ENCODE results near the gene TAAR5. TPM values are rescaled to one million over a fixed set of nuclear protein-coding genes. Genes with fewer than 3 reads are reported as not detected.
"Not testable (repeated sequence)": the region's sequence is repeated elsewhere in the genome, so short reads cannot be mapped to it uniquely, and the experiment has no call there.

Gene TAAR5
- not detected for total RNA-seq

DNA sequence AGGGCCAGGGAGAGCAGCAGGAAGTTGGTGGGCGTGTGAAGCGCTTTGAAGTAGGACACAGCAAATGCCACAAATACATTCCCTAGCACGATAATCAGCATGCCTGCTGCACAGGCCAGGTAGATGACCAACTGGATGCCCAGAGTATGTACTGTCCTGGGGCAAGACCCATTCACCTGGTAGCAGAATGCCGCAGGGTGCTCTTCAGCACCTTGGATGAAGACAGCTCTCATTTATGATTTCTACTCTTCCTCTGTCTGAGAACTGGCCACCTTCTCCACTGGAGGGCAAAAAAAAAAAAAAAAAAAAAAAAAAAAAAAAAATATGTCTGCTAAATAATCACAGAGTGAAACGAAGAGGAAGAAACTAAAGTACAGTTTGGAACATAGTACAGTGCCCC lies at the start of gene TAAR5:
TAAR5 (minus strand) TSS at position 288 of the 400 bp plus-strand sequence; CDS start at position 233, 55 bp downstream.
- H3K36me3 Mint-ChIP-seq (ENCODE audit: insufficient read depth) = no peaks in the 10 kb centered on the region
- H3K4me1 Mint-ChIP-seq (ENCODE audit: low read depth) = no peaks in the 10 kb centered on the region
- no peak within 1 kb of the TSS for H3K4me3 Mint-ChIP-seq
- DNase-seq = no peak
- peaks cover 16% of the 10 kb centered on the region for H3K27me3 Mint-ChIP-seq (ENCODE audit: low read depth)
- H3K9me3 Mint-ChIP-seq = no peaks in the 10 kb centered on the region
- no peak for ATAC-seq

- H3K27me3 Mint-ChIP-seq (ENCODE audit: low read depth) = peaks cover 36% of the 10 kb centered on the region
- not testable (repeated sequence) for H3K4me1 Mint-ChIP-seq (ENCODE audit: low read depth); H3K9me3 Mint-ChIP-seq; DNase-seq; H3K4me3 Mint-ChIP-seq; H3K36me3 Mint-ChIP-seq (ENCODE audit: insufficient read depth); ATAC-seq
Measured at GRCh38 chr6:132637135-132637534, 47.6 kb upstream of the TAAR5 start.

DNA sequence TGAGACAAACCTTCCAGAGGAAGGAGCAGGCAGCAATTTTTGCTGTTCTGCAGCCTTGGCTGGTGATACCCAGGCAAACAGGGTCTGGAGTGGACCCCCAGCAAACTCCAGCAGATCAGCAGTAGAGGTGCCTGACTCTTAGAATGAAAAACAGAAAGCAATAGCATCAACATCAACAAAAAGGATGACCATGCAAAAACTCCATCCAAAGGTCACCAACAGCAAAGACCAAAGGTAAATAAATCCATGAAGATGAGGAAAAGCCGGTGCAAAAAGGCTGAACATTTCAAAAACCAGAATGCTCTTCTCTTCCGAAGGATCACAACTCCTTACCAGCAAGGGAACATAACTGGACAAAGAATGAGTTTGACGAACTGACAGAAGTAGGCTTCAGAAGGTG lies 46.4 kb upstream of the TAAR5 start:
- ATAC-seq; DNase-seq; H3K36me3 Mint-ChIP-seq (ENCODE audit: insufficient read depth); H3K9me3 Mint-ChIP-seq; H3K4me3 Mint-ChIP-seq; H3K4me1 Mint-ChIP-seq (ENCODE audit: low read depth): not testable (repeated sequence)
- H3K27me3 Mint-ChIP-seq (ENCODE audit: low read depth) = peaks cover 36% of the 10 kb centered on the region

DNA sequence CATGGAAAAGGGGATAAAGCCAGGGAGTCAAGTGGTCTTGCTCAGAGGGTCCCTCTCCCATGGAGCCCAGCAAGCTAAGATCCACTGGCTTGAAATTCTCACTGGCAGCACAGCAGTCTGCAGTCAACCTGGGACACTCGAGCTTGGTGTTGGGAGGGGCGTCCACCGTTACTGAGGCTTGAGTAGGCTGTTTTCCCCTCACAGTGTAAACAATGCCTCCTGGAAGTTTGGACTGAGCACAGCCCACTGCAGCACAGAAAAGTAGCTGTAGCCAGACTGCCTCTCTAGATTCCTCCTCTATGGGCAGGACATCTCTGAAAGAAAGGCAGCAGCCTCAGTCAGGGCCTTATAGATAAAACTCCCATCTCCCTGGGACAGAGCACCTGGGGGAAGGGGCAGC lies 45.7 kb upstream of the TAAR5 start:
- ATAC-seq; H3K4me3 Mint-ChIP-seq; H3K4me1 Mint-ChIP-seq (ENCODE audit: low read depth); H3K9me3 Mint-ChIP-seq; DNase-seq; H3K36me3 Mint-ChIP-seq (ENCODE audit: insufficient read depth): not testable (repeated sequence)
- H3K27me3 Mint-ChIP-seq (ENCODE audit: low read depth) = peaks cover 36% of the 10 kb centered on the region

DNA sequence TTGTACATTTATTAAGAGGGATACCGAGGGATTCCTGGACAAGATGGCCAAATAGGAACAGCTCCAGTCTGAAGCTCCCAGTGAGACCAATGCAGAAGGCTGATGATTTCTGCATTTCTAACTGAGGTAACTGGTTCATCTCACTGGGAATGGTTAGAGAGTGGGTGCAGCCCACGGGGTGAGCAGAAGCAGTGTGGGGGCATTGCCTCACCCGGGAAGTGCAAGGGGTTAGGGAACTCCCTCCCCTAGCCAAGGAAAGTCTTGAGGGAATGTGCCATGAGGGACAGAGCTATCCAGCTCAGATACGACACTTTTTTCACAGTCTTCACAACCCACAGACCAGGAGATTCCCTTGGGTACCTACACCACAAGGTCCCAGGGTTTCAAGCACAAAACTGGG lies 45.3 kb upstream of the TAAR5 start:
- Mint-ChIP-seq H3K4me3 (no peak overlapping the region), H3K27me3 (ENCODE audit: low read depth) (peaks cover 36% of the 10 kb centered on the region), H3K9me3 (no peaks in the 10 kb centered on the region), H3K4me1 (ENCODE audit: low read depth) (no peaks in the 10 kb centered on the region), H3K36me3 (ENCODE audit: insufficient read depth) (no peaks in the 10 kb centered on the region)
- no peak for DNase-seq
- ATAC-seq = no peak

DNA sequence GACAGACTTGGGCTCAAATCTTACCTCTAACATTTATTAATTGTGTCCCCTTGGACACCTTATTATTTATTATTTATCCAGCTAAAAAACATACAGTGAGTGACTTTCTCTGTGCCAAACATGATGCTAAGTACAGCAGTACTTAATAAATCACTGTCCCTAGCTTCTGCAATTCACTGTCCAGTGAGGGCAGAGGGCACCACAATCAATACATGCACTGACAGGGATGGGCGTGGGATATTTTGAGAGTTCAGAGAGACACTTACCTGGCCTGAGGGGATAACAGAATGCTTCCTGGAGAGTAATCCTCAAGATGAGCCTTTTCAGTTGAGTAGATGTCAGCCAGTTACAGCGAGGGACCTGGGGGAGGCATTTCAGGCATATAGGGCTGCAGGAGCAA lies 43.8 kb upstream of the TAAR5 start:
- H3K4me1 Mint-ChIP-seq (ENCODE audit: low read depth) = no peaks in the 10 kb centered on the region
- H3K4me3 Mint-ChIP-seq = no peak overlapping the region
- H3K36me3 Mint-ChIP-seq (ENCODE audit: insufficient read depth) = no peaks in the 10 kb centered on the region
- H3K9me3 Mint-ChIP-seq = no peaks in the 10 kb centered on the region
- no peak for DNase-seq
- peaks cover 41% of the 10 kb centered on the region for H3K27me3 Mint-ChIP-seq (ENCODE audit: low read depth)
- no peak for ATAC-seq

DNA sequence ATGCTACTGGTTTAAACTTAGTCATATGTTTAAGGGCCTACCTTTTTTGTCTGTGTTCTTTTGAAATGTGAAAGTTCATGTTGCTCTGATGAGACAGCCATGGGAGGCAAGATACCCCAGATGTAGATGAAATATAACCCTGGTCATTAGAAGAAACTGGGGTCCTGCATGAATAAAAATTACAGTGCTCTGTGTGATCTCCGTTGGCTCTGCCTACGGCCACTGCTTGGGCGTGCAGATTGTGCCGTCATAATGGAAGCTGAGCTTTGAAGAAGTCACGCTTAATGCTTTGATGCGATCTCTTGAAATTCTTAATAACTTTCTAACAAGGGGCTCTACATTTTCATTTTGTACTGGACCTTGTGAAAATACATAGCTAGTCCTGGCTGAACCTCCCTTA lies 34.6 kb upstream of the TAAR5 start, which contains the start of gene TAAR2:
TAAR2 (minus strand) TSS at position 101 of the 400 bp plus-strand sequence; CDS start at position 101, 0 bp downstream.
- DNase-seq (no peak), ATAC-seq (no peak)
- no peaks in the 10 kb centered on the region for H3K36me3 Mint-ChIP-seq (ENCODE audit: insufficient read depth)
- peaks cover 5% of the 10 kb centered on the region for H3K9me3 Mint-ChIP-seq
- H3K27me3 Mint-ChIP-seq (ENCODE audit: low read depth) = peaks cover 14% of the 10 kb centered on the region
- H3K4me1 Mint-ChIP-seq (ENCODE audit: low read depth) = no peaks in the 10 kb centered on the region
- H3K4me3 Mint-ChIP-seq = no peak within 1 kb of the TSS

DNA sequence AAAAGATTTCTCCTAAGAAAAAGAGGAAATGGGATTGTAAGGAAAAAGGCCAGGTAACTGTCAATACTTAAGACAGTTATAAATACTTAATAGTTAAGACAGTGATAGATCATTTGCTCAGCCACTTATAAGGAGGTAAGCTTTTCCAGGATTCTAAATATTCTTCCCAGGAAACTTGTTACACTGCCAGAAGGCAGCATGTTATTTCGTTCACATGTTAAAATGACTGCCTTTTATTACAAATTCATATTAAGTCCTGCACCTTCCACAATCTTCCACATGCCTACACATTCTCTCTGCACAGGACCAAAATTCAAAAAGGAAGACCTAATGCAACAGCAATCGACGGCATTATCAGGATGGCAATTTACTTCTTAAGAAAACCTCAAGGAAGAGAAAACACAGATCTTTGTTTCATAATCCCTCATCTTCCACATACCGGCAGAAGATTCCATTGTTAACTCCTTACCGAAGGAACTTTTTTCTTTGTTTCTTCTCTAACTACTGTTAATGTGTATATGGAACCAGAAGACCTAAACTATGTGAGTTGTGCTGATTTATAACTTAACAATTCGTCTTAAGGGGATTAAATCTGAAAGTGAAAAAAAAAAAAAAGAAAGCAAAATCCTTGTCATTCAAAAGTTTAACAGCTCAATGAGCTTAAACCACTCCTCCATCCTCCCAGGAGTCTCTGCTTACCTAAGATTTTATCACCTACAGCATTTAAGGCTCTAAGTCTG lies 33.7 kb upstream of the TAAR5 start:
- H3K4me3 Mint-ChIP-seq = no peak overlapping the region
- ATAC-seq (no peak), DNase-seq (no peak)
- no peaks in the 10 kb centered on the region for H3K4me1 Mint-ChIP-seq (ENCODE audit: low read depth)
- peaks cover 5% of the 10 kb centered on the region for H3K9me3 Mint-ChIP-seq
- H3K27me3 Mint-ChIP-seq (ENCODE audit: low read depth) = peaks cover 8% of the 10 kb centered on the region
- H3K36me3 Mint-ChIP-seq (ENCODE audit: insufficient read depth) = no peaks in the 10 kb centered on the region

DNA sequence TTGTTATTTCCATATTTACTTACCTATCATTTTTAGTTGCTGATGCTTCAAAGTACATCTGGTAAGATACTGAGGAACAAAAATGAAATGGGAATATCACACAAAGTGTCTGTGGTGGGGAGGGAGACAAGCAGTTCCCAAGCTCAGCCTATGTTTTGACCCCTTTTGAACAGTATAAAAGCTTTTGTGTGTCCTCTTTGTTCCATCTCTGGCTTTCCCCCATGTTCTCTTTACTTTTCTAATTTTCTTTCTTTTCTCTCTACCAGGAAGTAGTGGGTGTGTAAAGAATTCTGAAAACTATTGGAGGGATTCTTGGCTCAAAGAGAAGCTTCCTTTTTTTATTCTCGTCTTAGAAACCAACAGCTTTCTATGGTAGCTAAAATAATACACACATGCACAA lies 27.1 kb upstream of the TAAR5 start:
- ATAC-seq (no peak), DNase-seq (no peak)
- Mint-ChIP-seq H3K4me3 (no peak overlapping the region), H3K36me3 (ENCODE audit: insufficient read depth) (no peaks in the 10 kb centered on the region), H3K9me3 (no peaks in the 10 kb centered on the region), H3K4me1 (ENCODE audit: low read depth) (peaks cover 5% of the 10 kb centered on the region), H3K27me3 (ENCODE audit: low read depth) (peaks cover 4% of the 10 kb centered on the region)

DNA sequence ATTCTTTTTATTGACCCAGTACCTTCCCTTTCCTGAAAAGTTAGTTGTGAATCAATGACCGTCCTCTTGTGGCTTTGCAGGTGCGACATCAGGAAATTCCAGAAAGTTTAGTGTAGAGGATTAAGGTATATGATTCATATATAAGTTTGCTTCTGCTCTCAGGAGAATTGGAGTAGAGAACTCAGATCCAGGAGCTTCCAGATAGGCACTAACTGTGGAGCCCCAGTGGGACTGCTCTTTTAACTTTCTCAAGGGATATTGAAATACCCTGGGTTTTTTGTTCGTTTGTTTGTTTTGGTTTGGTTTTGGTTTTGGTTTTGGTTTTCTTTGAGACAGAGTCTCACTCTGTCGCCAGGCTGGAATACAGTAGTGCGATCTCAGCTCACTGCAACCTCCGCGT lies 25.0 kb upstream of the TAAR5 start:
- peak overlapping the region; percentile 65 for H3K4me3 Mint-ChIP-seq
- H3K36me3 Mint-ChIP-seq (ENCODE audit: insufficient read depth) = no peaks in the 10 kb centered on the region
- DNase-seq (no peak), ATAC-seq (no peak)
- H3K4me1 Mint-ChIP-seq (ENCODE audit: low read depth) = peaks cover 5% of the 10 kb centered on the region
- no peaks in the 10 kb centered on the region for H3K9me3 Mint-ChIP-seq
- peaks cover 4% of the 10 kb centered on the region for H3K27me3 Mint-ChIP-seq (ENCODE audit: low read depth)

GRCh38 chr6:132612449-132613108 lies 23.0 kb upstream of the TAAR5 start:
- H3K4me1 Mint-ChIP-seq (ENCODE audit: low read depth) = peaks cover 5% of the 10 kb centered on the region
- H3K9me3 Mint-ChIP-seq = no peaks in the 10 kb centered on the region
- ATAC-seq (no peak), DNase-seq (no peak)
- no peak overlapping the region for H3K4me3 Mint-ChIP-seq
- no peaks in the 10 kb centered on the region for H3K36me3 Mint-ChIP-seq (ENCODE audit: insufficient read depth)
- peaks cover 4% of the 10 kb centered on the region for H3K27me3 Mint-ChIP-seq (ENCODE audit: low read depth)

GRCh38 chr6:132611616-132612015 lies 22.1 kb upstream of the TAAR5 start:
- DNase-seq = no peak

GRCh38 chr6:132607544-132608233 lies 18.1 kb upstream of the TAAR5 start:
- H3K27me3 Mint-ChIP-seq (ENCODE audit: low read depth) = peaks cover 17% of the 10 kb centered on the region
- H3K4me3 Mint-ChIP-seq = no peak overlapping the region
- no peaks in the 10 kb centered on the region for H3K36me3 Mint-ChIP-seq (ENCODE audit: insufficient read depth)
- ATAC-seq = no peak
- H3K4me1 Mint-ChIP-seq (ENCODE audit: low read depth) = peaks cover 3% of the 10 kb centered on the region
- no peaks in the 10 kb centered on the region for H3K9me3 Mint-ChIP-seq
- no peak for DNase-seq

More at GRCh38 chr6:132611616-132612015, 22.1 kb upstream of the TAAR5 start:
- no peak for ATAC-seq
- Mint-ChIP-seq H3K4me1 (ENCODE audit: low read depth) (peaks cover 5% of the 10 kb centered on the region), H3K27me3 (ENCODE audit: low read depth) (peaks cover 4% of the 10 kb centered on the region), H3K36me3 (ENCODE audit: insufficient read depth) (no peaks in the 10 kb centered on the region), H3K9me3 (no peaks in the 10 kb centered on the region), H3K4me3 (no peak overlapping the region)

- ATAC-seq = no peak
- no peaks in the 10 kb centered on the region for H3K36me3 Mint-ChIP-seq (ENCODE audit: insufficient read depth)
- no peaks in the 10 kb centered on the region for H3K4me1 Mint-ChIP-seq (ENCODE audit: low read depth)
- peaks cover 22% of the 10 kb centered on the region for H3K27me3 Mint-ChIP-seq (ENCODE audit: low read depth)
- no peaks in the 10 kb centered on the region for H3K9me3 Mint-ChIP-seq
- DNase-seq = no peak
- no peak overlapping the region for H3K4me3 Mint-ChIP-seq
Measured at GRCh38 chr6:132604635-132605152, 15.2 kb upstream of the TAAR5 start.
